Sigmoid colon (tissue), 7 donors: ENCODE measurements around the gene TSNAXIP1. TPM values are rescaled to one million over a fixed set of nuclear protein-coding genes. Genes with fewer than 3 reads are reported as not detected.

Experiments used
- DNase-seq: peaks from one replicate; pipeline ENCODE4 v3.0.0-alpha.2; 2019
- H3K27ac ChIP-seq, 4 donors: fragments of 200-600 bp; sonication (generic); one replicate each; pipeline ENCODE4 v1.5.1; 2016 to 2019; ENCODE audit warnings: mild to moderate bottlenecking in 1 of 4
- H3K27me3 ChIP-seq, 3 donors: fragments of 200-600 bp; sonication (generic); one replicate each; pipeline ENCODE4 v1.5.1; 2019; ENCODE audit warnings: mild to moderate bottlenecking in 1 of 3
- H3K36me3 ChIP-seq, 4 donors: fragments of 200-600 bp; sonication (generic); one replicate each; pipeline ENCODE4 v1.5.1; 2016 to 2019
- H3K4me1 ChIP-seq, 4 donors: fragments of 200-600 bp; sonication (generic); one replicate each; pipeline ENCODE4 v1.5.1; 2017 to 2019
- H3K4me3 ChIP-seq, 4 donors: fragments of 200-600 bp; sonication (generic); one replicate each; pipeline ENCODE4 v1.5.1; 2017 to 2019; ENCODE audit warnings: mild to moderate bottlenecking in 2 of 4, moderate library complexity in 1 of 4
- H3K9me3 ChIP-seq, 4 donors: fragments of 200-600 bp in 3 of 4; sonication (generic) in 3 of 4; one replicate each; pipeline versions ENCODE4 v1.5.1 to v1.6.1; 2013 to 2019
- CTCF ChIP-seq, 4 experiments: fragments of 450-650 bp in 3 of 4; fragments of 200-600 bp in 1 of 4; IDR thresholded peaks; one replicate each; pipeline ENCODE4 v1.5.1; 2016 to 2019; ENCODE audit warnings: antibody characterized with exemption in 4 of 4, mild to moderate bottlenecking in 3 of 4, moderate library complexity in 2 of 4
- EP300 ChIP-seq, 4 donors: sonication (generic); formaldehyde crosslinking; IDR thresholded peaks; one replicate each; pipeline ENCODE4 v1.6.1; 2017; ENCODE audit warnings: antibody characterized with exemption in 4 of 4
- POLR2A ChIP-seq, 2 donors: fragments of 450-650 bp; IDR thresholded peaks; one replicate each; pipeline ENCODE4 v1.6.1; 2016; ENCODE audit warnings: antibody characterized with exemption in 2 of 2, mild to moderate bottlenecking in 2 of 2, moderate library complexity in 2 of 2
- POLR2AphosphoS5 ChIP-seq, 4 donors: sonication (generic); formaldehyde crosslinking; IDR thresholded peaks; one replicate each; pipeline ENCODE4 v1.6.1; 2017; ENCODE audit warnings: antibody characterized with exemption in 4 of 4
- WGBS, 2 donors: extraction: QIAGEN DNeasy Blood & Tissue Kit; methylation state at CpG; one replicate each; pipeline ENCODE4 v1.1.7; 2013; 5-methylcytosine and 5-hydroxymethylcytosine counted together
- intact Hi-C: fragments of 100-400 bp; cut with DNase I; formaldehyde crosslinking; loops from one replicate; pipeline ENCODE4 v1.15.1; 2023
- polyA plus RNA-seq, 3 donors: library from polyadenylated mRNA; stranded (reverse); fragments of 200-250 nt; gene quantifications; one replicate each; pipeline ENCODE4 v1.2.3, GENCODE V29; 2013
- total RNA-seq, 4 donors: library from RNA; depleted of rRNA; stranded (reverse); fragments of >200 nt; gene quantifications; one replicate each; pipeline ENCODE4 v1.1.0, GENCODE V29; 2016
- donor health status: healthy with polysubstance abuse.
- donor health status: Bipolar disorder and iron deficiency.
- donor health status: healthy.

TSNAXIP1 gene
- total and polyA plus RNA-seq, 7 donors, result 0.60 to 2.9 (median 1.4) TPM; not detected in 1

- no peaks in the 10 kb centered on the region for H3K27me3 ChIP-seq
- DNase-seq, result no peak
- H3K4me1 ChIP-seq, result no peaks in the 10 kb centered on the region
- H3K27ac ChIP-seq, result no peak overlapping the region
- TF ChIP-seq POLR2AphosphoS5 (IDR thresholded peaks at IDR 0.05), result no peak
- no peaks in the 10 kb centered on the region for H3K36me3 ChIP-seq
- no peak overlapping the region for H3K4me3 ChIP-seq
- intact Hi-C loops, result no loop called here
- no peaks in the 10 kb centered on the region for H3K9me3 ChIP-seq
- 18 to 70% methylated on average over 4 of the region's 4 CpGs for WGBS, 2 donors
Measured at GRCh38 chr16:67760956-67761230, 45.8 kb upstream of the TSNAXIP1 start.

- H3K4me1 ChIP-seq, result no peaks in the 10 kb centered on the region
- no peak for DNase-seq
- intact Hi-C loops, result no loop called here
- H3K4me3 ChIP-seq, result no peak overlapping the region
- peaks cover 0 to 8% (median 0%) of the 10 kb centered on the region in 4 donors for H3K36me3 ChIP-seq
- no peaks in the 10 kb centered on the region for H3K9me3 ChIP-seq
- WGBS, 2 donors, result 96 to 100% methylated on average over 1 of the region's 1 CpG
- H3K27ac ChIP-seq, result no peak overlapping the region
- no peaks in the 10 kb centered on the region for H3K27me3 ChIP-seq
- TF ChIP-seq POLR2AphosphoS5 (IDR thresholded peaks at IDR 0.05) (no peak), CTCF (IDR thresholded peaks at IDR 0.05) (no peak), EP300 (IDR thresholded peaks at IDR 0.05) (no peak), POLR2A (IDR thresholded peaks at IDR 0.05) (no peak)
Measured at GRCh38 chr16:67761924-67762323, 44.8 kb upstream of the TSNAXIP1 start.

DNA sequence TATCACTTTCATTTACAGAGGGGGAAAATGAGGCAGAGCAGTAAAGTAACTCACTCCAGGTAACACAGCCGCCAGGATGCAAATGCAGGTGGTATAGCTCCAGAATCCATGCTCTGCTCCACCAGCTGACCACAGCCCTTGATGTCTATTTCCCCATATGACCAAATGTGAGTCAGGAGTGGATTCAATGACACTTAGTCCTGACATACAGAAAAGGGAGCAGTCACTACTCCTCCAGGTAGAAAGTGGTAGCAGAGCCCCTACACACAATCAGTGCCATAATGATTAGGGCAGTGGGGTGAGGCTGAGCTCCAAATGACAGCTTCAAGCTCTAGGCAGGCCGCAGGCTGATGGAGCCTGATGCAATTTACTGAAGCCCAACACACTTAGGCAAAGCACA lies 44.3 kb upstream of the TSNAXIP1 start:
- intact Hi-C loops, result no loop called here
- Histone ChIP-seq H3K4me3 (no peak overlapping the region), H3K4me1 (no peaks in the 10 kb centered on the region), H3K27ac (no peak overlapping the region), H3K27me3 (no peaks in the 10 kb centered on the region), H3K9me3 (no peaks in the 10 kb centered on the region), H3K36me3 (peaks cover 0 to 9% (median 0%) of the 10 kb centered on the region in 4 donors)
- 96 to 97% methylated on average over 2 of the region's 2 CpGs for WGBS, 2 donors
- DNase-seq, result no peak
- TF ChIP-seq POLR2AphosphoS5 (IDR thresholded peaks at IDR 0.05) (no peak), EP300 (IDR thresholded peaks at IDR 0.05) (no peak), POLR2A (IDR thresholded peaks at IDR 0.05) (no peak), CTCF (IDR thresholded peaks at IDR 0.05) (no peak)

DNA sequence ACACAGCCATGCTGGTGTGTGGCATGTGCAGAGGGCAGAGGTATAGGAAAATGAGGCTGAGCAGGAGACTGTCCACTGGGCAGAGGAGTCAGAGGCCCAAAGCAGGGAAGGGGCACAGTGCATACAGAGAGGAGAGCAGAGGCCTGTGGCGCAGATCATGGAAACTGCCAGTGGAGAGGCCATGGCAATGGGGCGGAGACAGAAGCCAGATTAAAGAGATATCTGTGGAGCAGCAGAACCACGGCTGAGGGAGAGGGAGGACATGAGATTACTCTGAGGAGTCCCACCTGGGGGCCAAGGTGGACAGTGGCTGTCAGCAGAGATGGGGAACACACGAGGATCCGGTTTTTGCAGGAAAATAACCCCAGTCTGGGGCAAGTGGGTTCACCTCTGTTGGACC lies 43.6 kb upstream of the TSNAXIP1 start:
- H3K9me3 ChIP-seq, result no peaks in the 10 kb centered on the region
- no peaks in the 10 kb centered on the region for H3K27me3 ChIP-seq
- no peak overlapping the region for H3K4me3 ChIP-seq
- no peak overlapping the region for H3K27ac ChIP-seq
- H3K36me3 ChIP-seq, result peaks cover 0 to 9% (median 0%) of the 10 kb centered on the region in 4 donors
- no peak for DNase-seq
- TF ChIP-seq POLR2A (IDR thresholded peaks at IDR 0.05) (no peak), POLR2AphosphoS5 (IDR thresholded peaks at IDR 0.05) (no peak), CTCF (IDR thresholded peaks at IDR 0.05) (no peak), EP300 (IDR thresholded peaks at IDR 0.05) (no peak)
- H3K4me1 ChIP-seq, result no peaks in the 10 kb centered on the region
- intact Hi-C loops, result no loop called here
- WGBS, 2 donors, result 95 to 96% methylated on average over 5 of the region's 5 CpGs

- TF ChIP-seq EP300 (IDR thresholded peaks at IDR 0.05), result no peak
- TF ChIP-seq POLR2AphosphoS5 (IDR thresholded peaks at IDR 0.05), result no peak
- TF ChIP-seq POLR2A (IDR thresholded peaks at IDR 0.05), result no peak
- no peak for TF ChIP-seq CTCF (IDR thresholded peaks at IDR 0.05)
- no peak for DNase-seq
- 96 to 97% methylated on average over 7 of the region's 7 CpGs for WGBS, 2 donors
- Histone ChIP-seq H3K36me3 (peaks cover 0 to 9% (median 0%) of the 10 kb centered on the region in 4 donors), H3K9me3 (no peaks in the 10 kb centered on the region), H3K4me1 (no peaks in the 10 kb centered on the region), H3K4me3 (no peak overlapping the region), H3K27ac (no peak overlapping the region), H3K27me3 (no peaks in the 10 kb centered on the region)
- intact Hi-C loops, result no loop called here
Measured at GRCh38 chr16:67764158-67764667, 42.5 kb upstream of the TSNAXIP1 start.
